ENCODE results near the gene NPBWR2. TPM values are rescaled to one million over a fixed set of nuclear protein-coding genes. Genes with fewer than 3 reads are reported as not detected.

NPBWR2 gene
- total and polyA plus RNA-seq, 9 of the 15 experiments (the other 6 are each of a cell fraction or from before 2014, with no cell fraction given), result not detected

- peak; percentile 27; the same call in 1 of the 2 replicates for TF ChIP-seq ZBTB7A (IDR thresholded peaks at IDR 0.05; ENCODE audit: borderline replicate concordance, control insufficient read depth, low read depth, low read length)
Observed at GRCh38 chr20:64055893-64056638, 51.3 kb downstream of the NPBWR2 start (continued).

- POLR2A ChIA-PET, result interaction anchor here (1.5 kb wide), 1 partner anchor 17 kb away, joined by 7 read pairs; no protein-coding TSS in a partner anchor
Observed at GRCh38 chr20:64055396-64055892, 51.9 kb downstream of the NPBWR2 start.

More at GRCh38 chr20:64055396-64055892, 51.9 kb downstream of the NPBWR2 start:
- no TSS peak for BruUV-seq (replicated peaks)
- Histone ChIP-seq H3K9me1 (ENCODE audit: control insufficient read depth, insufficient read depth, low read length) (no peaks in the 10 kb centered on the region), H3K79me2 (ENCODE audit: control insufficient read depth, insufficient read depth, low read length) (no peaks in the 10 kb centered on the region), H2AFZ (ENCODE audit: low read depth, low read length) (no peak overlapping the region), H3K4me2 (ENCODE audit: insufficient read depth, low read length) (no peak overlapping the region), H3K27me3 (ENCODE audit: control insufficient read depth in 2 of 2, insufficient read depth in 2 of 2, low read length in 2 of 2) (no peaks in the 10 kb centered on the region), H4K20me1 (replicated peaks; ENCODE audit: control insufficient read depth, insufficient read depth, low read length) (no peaks in the 10 kb centered on the region), H3K9me3 (replicated peaks; ENCODE audit: control insufficient read depth, insufficient read depth, low read depth, low read length) (no peaks in the 10 kb centered on the region), H3K4me3 (no peak overlapping the region), H3K9ac (ENCODE audit: insufficient read depth in 1 of 2, low read depth in 2 of 2, low read length in 2 of 2) (peak overlapping the region in 1 of 2 experiments; percentile 77; a peak in 3 of 4 replicates), H3K4me1 (replicated peaks in 1 of 2; ENCODE audit: control insufficient read depth in 2 of 2, insufficient read depth in 2 of 2, low read length in 2 of 2) (peaks cover 22 to 78% of the 10 kb centered on the region in 2 experiments), H3K27ac (ENCODE audit: extremely low read depth, low read depth, low read length) (peak overlapping the region; percentile 37; the same call in 1 of the 3 replicates), H3K36me3 (ENCODE audit: control insufficient read depth, insufficient read depth, low read length) (no peaks in the 10 kb centered on the region)
- intact Hi-C loops (cut with micrococcal nuclease), result loop anchor here (2.0 kb wide), 1 partner anchor 17 kb away; no protein-coding TSS in a partner anchor
- in situ Hi-C loops (cut with MboI), result no loop called here
- TF ChIP-seq ZFPM2 (CRISPR knock-in tag; IDR thresholded peaks at IDR 0.05) (no peak), ETV1 (tag; conservative IDR thresholded peaks at IDR 0.05; ENCODE audit: low read depth) (peak; percentile 70), BCOR (IDR thresholded peaks at IDR 0.05) (peak; percentile 83), CCNT2 (IDR thresholded peaks at IDR 0.05; ENCODE audit: borderline replicate concordance, extremely low read depth, insufficient read length, low read depth, low read length) (no peak), SIX5 (IDR thresholded peaks at IDR 0.05; ENCODE audit: borderline replicate concordance in 1 of 2, insufficient read depth in 1 of 2, low read depth in 1 of 2, low read length in 2 of 2) (no peak), HMG20A (CRISPR knock-in tag; conservative IDR thresholded peaks at IDR 0.05) (no peak), MEF2D (tag; conservative IDR thresholded peaks at IDR 0.05; ENCODE audit: low read depth) (no peak), KDM1A (IDR thresholded peaks at IDR 0.05) (peak; percentile 59 to 77), ZNF75A (CRISPR knock-in tag; IDR thresholded peaks at IDR 0.05) (no peak), ZNF146 (CRISPR knock-in tag; IDR thresholded peaks at IDR 0.05; ENCODE audit: unreplicated experiment) (no peak), ZNF282 (CRISPR knock-in tag; IDR thresholded peaks at IDR 0.05) (no peak), RCOR1 (IDR thresholded peaks at IDR 0.05; ENCODE audit: borderline replicate concordance in 1 of 2, low read depth in 2 of 2, low read length in 2 of 2) (peak in 1 of 2 experiments; percentile 25; a peak in 1 of 4 replicates), MXD1 (CRISPR knock-in tag; IDR thresholded peaks at IDR 0.05; ENCODE audit: borderline replicate concordance, poor library complexity, severe bottlenecking) (no peak), RBM25 (IDR thresholded peaks at IDR 0.05; ENCODE audit: low read depth, low read length, severe bottlenecking) (no peak), ETV5 (CRISPR knock-in tag; IDR thresholded peaks at IDR 0.05; ENCODE audit: low read depth) (no peak), ZNF347 (CRISPR knock-in tag; IDR thresholded peaks at IDR 0.05; ENCODE audit: low read depth) (no peak), NCOA1 (IDR thresholded peaks at IDR 0.05; ENCODE audit: low read depth) (no peak)
- no peak for DNase-seq (ENCODE audit: extremely low read depth in 1 of 4, low spot score in 3 of 4)
- ATAC-seq, result no peak
- no peak for FAIRE-seq
- 84% methylated on average over 6 of the region's 9 CpGs for WGBS (ENCODE audit: insufficient coverage, low coverage, missing lambda C conversion rate)
- CTCF ChIA-PET (ENCODE audit: low intra/inter-chr PET ratio), result no interaction called here
